ENCODE results near the gene ETV5. TPM values are rescaled to one million over a fixed set of nuclear protein-coding genes. Genes with fewer than 3 reads are reported as not detected.
"Not testable (repeated sequence)": the region's sequence is repeated elsewhere in the genome, so short reads cannot be mapped to it uniquely, and the experiment has no call there.

The ETV5 gene
- total RNA-seq, 1 experiment from 2014 or later, result 62.8 TPM

GRCh38 chr3:186052096-186052840 is 56.6 kb downstream of the ETV5 start:
- no peaks in the 10 kb centered on the region for H3K9me3 ChIP-seq (replicated peaks)
- H3K27ac ChIP-seq, result no peak overlapping the region
- DNase-seq, result no peak
- H3K36me3 ChIP-seq, result peaks cover 59% of the 10 kb centered on the region
- no peak overlapping the region for H3K4me3 ChIP-seq
- peaks cover 40% of the 10 kb centered on the region for H3K4me1 ChIP-seq
- H3K27me3 ChIP-seq, result no peaks in the 10 kb centered on the region

- Histone ChIP-seq H3K27me3 (no peaks in the 10 kb centered on the region), H3K4me1 (peaks cover 35% of the 10 kb centered on the region), H3K36me3 (peaks cover 48% of the 10 kb centered on the region), H3K4me3 (no peak overlapping the region), H3K9me3 (replicated peaks) (no peaks in the 10 kb centered on the region), H3K27ac (peak overlapping the region; percentile 28; the same call in 1 of the 2 replicates)
- peak in 1 of 2 experiments; percentile 61 for DNase-seq
Measured at GRCh38 chr3:186049001-186049400, 59.9 kb downstream of the ETV5 start.

GRCh38 chr3:186048119-186048518 is 60.8 kb downstream of the ETV5 start:
- no peaks in the 10 kb centered on the region for H3K27me3 ChIP-seq
- no peak overlapping the region for H3K4me3 ChIP-seq
- peaks cover 43% of the 10 kb centered on the region for H3K36me3 ChIP-seq
- peaks cover 32% of the 10 kb centered on the region for H3K4me1 ChIP-seq
- DNase-seq, result no peak
- H3K9me3 ChIP-seq (replicated peaks), result no peaks in the 10 kb centered on the region
- no peak overlapping the region for H3K27ac ChIP-seq

GRCh38 chr3:186046838-186047237 is 62.1 kb downstream of the ETV5 start:
- DNase-seq, result no peak
- Histone ChIP-seq H3K36me3 (peaks cover 39% of the 10 kb centered on the region), H3K4me1 (peaks cover 32% of the 10 kb centered on the region), H3K4me3 (no peak overlapping the region), H3K9me3 (replicated peaks) (no peaks in the 10 kb centered on the region), H3K27ac (no peak overlapping the region), H3K27me3 (no peaks in the 10 kb centered on the region)

GRCh38 chr3:186044968-186045367 is 63.9 kb downstream of the ETV5 start:
- peaks cover 20% of the 10 kb centered on the region for H3K36me3 ChIP-seq
- peaks cover 29% of the 10 kb centered on the region for H3K4me1 ChIP-seq
- DNase-seq, result peak; percentile 51 to 81
- H3K4me3 ChIP-seq, result peak overlapping the region; percentile 41
- no peaks in the 10 kb centered on the region for H3K27me3 ChIP-seq
- peak overlapping the region; percentile 59 for H3K27ac ChIP-seq
- no peaks in the 10 kb centered on the region for H3K9me3 ChIP-seq (replicated peaks)

GRCh38 chr3:186044427-186044826 is 64.5 kb downstream of the ETV5 start:
- Histone ChIP-seq H3K27me3 (no peaks in the 10 kb centered on the region), H3K4me3 (no peak overlapping the region), H3K27ac (no peak overlapping the region), H3K9me3 (replicated peaks) (no peaks in the 10 kb centered on the region), H3K36me3 (peaks cover 17% of the 10 kb centered on the region), H3K4me1 (peaks cover 23% of the 10 kb centered on the region)
- DNase-seq, result no peak

GRCh38 chr3:186042521-186043202 is 66.2 kb downstream of the ETV5 start:
- H3K27me3 ChIP-seq, result no peaks in the 10 kb centered on the region
- no peak for DNase-seq
- H3K4me3 ChIP-seq, result no peak overlapping the region
- H3K36me3 ChIP-seq, result peaks cover 9% of the 10 kb centered on the region
- H3K4me1 ChIP-seq, result peaks cover 5% of the 10 kb centered on the region
- H3K27ac ChIP-seq, result no peak overlapping the region
- no peaks in the 10 kb centered on the region for H3K9me3 ChIP-seq (replicated peaks)

GRCh38 chr3:186042036-186042435 is 66.9 kb downstream of the ETV5 start:
- Histone ChIP-seq H3K27ac (no peak overlapping the region), H3K4me3 (no peak overlapping the region), H3K36me3 (peaks cover 4% of the 10 kb centered on the region), H3K9me3 (replicated peaks) (no peaks in the 10 kb centered on the region), H3K4me1 (peaks cover 5% of the 10 kb centered on the region; the same call in 1 of the 2 replicates), H3K27me3 (no peaks in the 10 kb centered on the region)
- no peak for DNase-seq

GRCh38 chr3:186038360-186038759 is 70.5 kb downstream of the ETV5 start:
- Histone ChIP-seq H3K4me3 (no peak overlapping the region), H3K27me3 (no peaks in the 10 kb centered on the region), H3K4me1 (no peaks in the 10 kb centered on the region), H3K27ac (no peak overlapping the region), H3K36me3 (no peaks in the 10 kb centered on the region), H3K9me3 (replicated peaks) (no peaks in the 10 kb centered on the region)
- DNase-seq, result no peak

GRCh38 chr3:186035277-186035676 is 73.6 kb downstream of the ETV5 start:
- no peak overlapping the region for H3K4me3 ChIP-seq
- DNase-seq, result no peak
- 0 out of 2 replicates have a peak, but pooled peaks cover 2% of the 10 kb centered on the region for H3K9me3 ChIP-seq (replicated peaks)
- no peaks in the 10 kb centered on the region for H3K4me1 ChIP-seq
- no peaks in the 10 kb centered on the region for H3K36me3 ChIP-seq
- no peak overlapping the region for H3K27ac ChIP-seq
- H3K27me3 ChIP-seq, result no peaks in the 10 kb centered on the region

- DNase-seq, result no peak
- Histone ChIP-seq H3K4me1 (no peaks in the 10 kb centered on the region), H3K4me3 (no peak overlapping the region), H3K27ac (no peak overlapping the region), H3K9me3 (replicated peaks) (0 out of 2 replicates have a peak, but pooled peaks cover 2% of the 10 kb centered on the region), H3K36me3 (no peaks in the 10 kb centered on the region), H3K27me3 (no peaks in the 10 kb centered on the region)
Measured at GRCh38 chr3:186032321-186032720, 76.6 kb downstream of the ETV5 start.

GRCh38 chr3:186025993-186026392 is 82.9 kb downstream of the ETV5 start:
- H3K4me1 ChIP-seq, result peaks cover 26% of the 10 kb centered on the region
- not testable (repeated sequence) for H3K9me3 ChIP-seq (replicated peaks); H3K4me3 ChIP-seq; H3K27me3 ChIP-seq; H3K36me3 ChIP-seq
- DNase-seq, result peak; percentile 37 to 70
- H3K27ac ChIP-seq, result peak overlapping the region; percentile 75

- Histone ChIP-seq H3K36me3 (no peaks in the 10 kb centered on the region), H3K4me3 (no peak overlapping the region), H3K9me3 (replicated peaks) (no peaks in the 10 kb centered on the region), H3K27me3 (no peaks in the 10 kb centered on the region), H3K27ac (peak overlapping the region; percentile 75), H3K4me1 (peaks cover 26% of the 10 kb centered on the region)
- DNase-seq, result peak; percentile 90 to 96
Measured at GRCh38 chr3:186025161-186025560, 83.7 kb downstream of the ETV5 start.

- no peaks in the 10 kb centered on the region for H3K27me3 ChIP-seq
- H3K4me1 ChIP-seq, result peaks cover 26% of the 10 kb centered on the region
- no peaks in the 10 kb centered on the region for H3K36me3 ChIP-seq
- no peak for DNase-seq
- H3K27ac ChIP-seq, result no peak overlapping the region
- no peaks in the 10 kb centered on the region for H3K9me3 ChIP-seq (replicated peaks)
- no peak overlapping the region for H3K4me3 ChIP-seq
Measured at GRCh38 chr3:186024210-186024609, 84.7 kb downstream of the ETV5 start.

GRCh38 chr3:186022931-186023330 is 86.0 kb downstream of the ETV5 start:
- no peaks in the 10 kb centered on the region for H3K9me3 ChIP-seq (replicated peaks)
- H3K36me3 ChIP-seq, result no peaks in the 10 kb centered on the region
- H3K4me1 ChIP-seq, result peaks cover 26% of the 10 kb centered on the region
- H3K27ac ChIP-seq, result no peak overlapping the region
- no peak overlapping the region for H3K4me3 ChIP-seq
- no peaks in the 10 kb centered on the region for H3K27me3 ChIP-seq
- DNase-seq, result no peak

Measured in SJCRH30 (cell line).